ENCODE measurements around the gene SRBD1.

Gene SRBD1

DNA sequence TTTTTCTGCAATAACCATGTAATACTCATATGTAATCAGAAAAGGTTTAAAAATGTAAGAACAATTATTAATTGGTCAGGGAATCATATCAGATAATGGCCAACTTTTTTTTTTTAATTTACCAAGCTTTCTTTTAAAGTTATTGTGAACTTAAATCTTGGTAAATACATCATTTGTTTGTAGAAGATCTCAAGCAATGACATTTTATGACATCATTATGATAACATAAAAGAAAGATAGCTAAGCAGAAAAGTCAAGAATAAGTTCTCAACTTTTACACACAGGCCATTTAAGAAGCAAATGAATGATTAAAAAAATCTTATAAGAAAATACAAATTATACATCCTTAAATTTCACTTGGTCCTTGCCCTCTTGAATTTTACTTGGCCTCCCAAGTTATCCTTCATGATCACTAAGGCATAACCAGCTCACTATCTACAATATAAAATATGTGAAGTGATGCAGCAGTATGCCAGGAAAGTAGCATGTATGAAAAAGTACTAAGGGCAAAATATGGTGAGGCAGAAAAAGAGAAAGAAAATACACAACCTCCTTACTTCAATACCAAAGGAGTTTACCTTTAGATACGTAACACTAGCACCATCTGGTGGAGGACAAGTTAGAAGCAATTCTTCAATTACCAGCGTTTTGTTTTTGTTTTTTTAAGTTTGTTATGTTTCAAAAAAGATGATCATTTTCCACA is 116.6 kb downstream of the SRBD1 start:
- no peaks in the 10 kb centered on the region for H3K9me3 ChIP-seq (ENCODE audit: insufficient read depth, low read depth, low read length)
- no peak overlapping the region for H3K4me3 ChIP-seq (ENCODE audit: low read length)
- no peaks in the 10 kb centered on the region for H3K27me3 ChIP-seq (ENCODE audit: insufficient read depth, low read length)
- no peaks in the 10 kb centered on the region for H3K36me3 ChIP-seq (ENCODE audit: insufficient read depth, low read length)
- H3K9ac ChIP-seq (ENCODE audit: low read depth, low read length), result no peak overlapping the region
- no CpG with 5 or more reads among the region's 2 CpGs for WGBS
- no peak overlapping the region for H3K27ac ChIP-seq (ENCODE audit: low read depth, low read length)
- peaks cover 6% of the 10 kb centered on the region; the same call in 1 of the 2 replicates for H3K4me1 ChIP-seq (ENCODE audit: insufficient read depth, low read length)

DNA sequence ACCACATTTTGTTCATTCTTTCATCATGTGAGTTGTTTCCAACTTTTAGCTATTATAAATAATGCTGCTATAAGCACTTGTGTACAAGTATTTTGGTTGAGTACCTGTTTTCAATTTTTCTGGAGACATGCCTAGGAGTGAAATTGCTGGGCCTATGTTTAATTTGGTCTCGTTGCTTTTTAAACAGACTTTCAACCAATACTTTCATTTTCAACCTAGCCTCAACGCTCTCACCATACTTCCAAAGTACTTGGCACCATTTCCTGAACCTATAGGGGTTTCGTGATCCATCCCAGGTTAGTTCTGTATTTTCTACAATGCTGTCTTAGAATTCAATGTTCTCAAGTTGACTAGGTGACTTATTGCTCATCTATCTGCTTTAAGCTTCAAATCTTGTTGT is 126.1 kb downstream of the SRBD1 start:
- Histone ChIP-seq H3K27ac (ENCODE audit: low read depth, low read length) (no peak overlapping the region), H3K9me3 (ENCODE audit: insufficient read depth, low read depth, low read length) (no peaks in the 10 kb centered on the region), H3K36me3 (ENCODE audit: insufficient read depth, low read length) (peaks cover 7% of the 10 kb centered on the region), H3K27me3 (ENCODE audit: insufficient read depth, low read length) (no peaks in the 10 kb centered on the region), H3K4me3 (ENCODE audit: low read length) (no peak overlapping the region), H3K4me1 (ENCODE audit: insufficient read depth, low read length) (no peaks in the 10 kb centered on the region), H3K9ac (ENCODE audit: low read depth, low read length) (no peak overlapping the region)
- WGBS, result 96% methylated on average over 3 of the region's 3 CpGs

DNA sequence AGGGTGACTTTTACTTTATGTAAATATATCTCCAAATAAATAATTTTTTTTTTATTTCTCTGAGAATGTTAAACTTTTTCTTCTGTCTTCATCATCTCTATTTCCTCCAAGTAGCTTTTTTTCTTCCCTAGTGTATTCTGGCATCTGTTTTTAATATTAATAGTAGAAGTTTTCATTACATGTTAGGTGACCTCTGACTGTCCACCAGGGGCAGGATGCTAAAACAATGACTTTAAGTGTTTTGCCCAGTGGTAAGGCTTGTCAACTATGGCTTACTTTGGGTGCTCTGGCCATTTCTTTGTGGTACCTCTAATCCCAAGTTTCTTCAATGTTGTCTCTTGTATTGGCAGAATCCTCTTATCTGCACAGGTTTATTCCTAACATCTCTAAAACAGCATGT is 127.1 kb downstream of the SRBD1 start:
- no peaks in the 10 kb centered on the region for H3K4me1 ChIP-seq (ENCODE audit: insufficient read depth, low read length)
- no peak overlapping the region for H3K4me3 ChIP-seq (ENCODE audit: low read length)
- no peak overlapping the region for H3K27ac ChIP-seq (ENCODE audit: low read depth, low read length)
- H3K27me3 ChIP-seq (ENCODE audit: insufficient read depth, low read length), result no peaks in the 10 kb centered on the region
- peaks cover 7% of the 10 kb centered on the region for H3K36me3 ChIP-seq (ENCODE audit: insufficient read depth, low read length)
- no peak overlapping the region for H3K9ac ChIP-seq (ENCODE audit: low read depth, low read length)
- H3K9me3 ChIP-seq (ENCODE audit: insufficient read depth, low read depth, low read length), result no peaks in the 10 kb centered on the region

DNA sequence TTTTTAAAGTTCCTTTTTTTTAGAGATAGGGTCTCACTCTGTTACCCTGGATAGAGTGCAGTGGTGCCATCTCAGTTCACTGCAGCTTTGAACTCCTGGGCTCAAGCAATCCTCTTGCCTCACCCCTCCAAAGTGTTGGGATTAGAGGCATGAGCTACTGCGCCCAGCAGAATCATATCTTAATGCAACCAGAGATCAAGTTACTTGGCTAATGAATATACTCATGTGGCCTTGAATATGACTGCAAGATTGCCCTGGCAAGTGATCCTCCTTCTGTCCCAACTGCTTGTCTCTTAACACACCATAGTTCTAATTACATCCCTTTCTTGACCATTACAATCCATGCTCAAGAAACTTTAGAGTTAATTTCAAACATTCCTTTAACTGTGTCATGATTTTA is 133.5 kb downstream of the SRBD1 start:
- Histone ChIP-seq H3K36me3 (ENCODE audit: insufficient read depth, low read length) (peaks cover 9% of the 10 kb centered on the region; the same call in 1 of the 2 replicates), H3K27ac (ENCODE audit: low read depth, low read length) (no peak overlapping the region), H3K9ac (ENCODE audit: low read depth, low read length) (no peak overlapping the region), H3K4me1 (ENCODE audit: insufficient read depth, low read length) (no peaks in the 10 kb centered on the region), H3K9me3 (ENCODE audit: insufficient read depth, low read depth, low read length) (no peaks in the 10 kb centered on the region), H3K4me3 (ENCODE audit: low read length) (no peak overlapping the region), H3K27me3 (ENCODE audit: insufficient read depth, low read length) (no peaks in the 10 kb centered on the region)
- WGBS, result 95% methylated on average over 1 of the region's 1 CpG

DNA sequence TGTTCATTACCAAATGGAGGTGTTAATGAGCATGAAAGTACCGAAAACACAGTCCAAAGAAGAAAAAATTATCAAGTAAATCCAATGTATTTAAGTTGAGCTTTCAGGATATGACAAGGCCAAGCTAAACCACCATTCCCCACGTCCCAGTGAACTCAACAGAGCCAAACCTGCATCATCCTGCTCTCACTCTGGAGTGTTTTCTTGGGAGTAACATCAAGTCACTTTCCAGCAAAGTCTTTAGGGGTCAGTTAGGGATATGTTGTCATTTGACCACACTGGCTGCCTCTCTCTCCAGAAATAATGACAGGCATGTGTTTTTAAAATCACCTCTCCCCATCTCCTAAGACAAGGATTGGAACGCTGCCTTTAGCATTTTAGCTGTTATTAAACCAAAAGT is 140.5 kb downstream of the SRBD1 start:
- no peak overlapping the region for H3K27ac ChIP-seq (ENCODE audit: low read depth, low read length)
- H3K9me3 ChIP-seq (ENCODE audit: insufficient read depth, low read depth, low read length), result no peaks in the 10 kb centered on the region
- peaks cover 31% of the 10 kb centered on the region for H3K4me1 ChIP-seq (ENCODE audit: insufficient read depth, low read length)
- no peak overlapping the region for H3K4me3 ChIP-seq (ENCODE audit: low read length)
- H3K36me3 ChIP-seq (ENCODE audit: insufficient read depth, low read length), result no peaks in the 10 kb centered on the region
- H3K27me3 ChIP-seq (ENCODE audit: insufficient read depth, low read length), result no peaks in the 10 kb centered on the region
- no peak overlapping the region for H3K9ac ChIP-seq (ENCODE audit: low read depth, low read length)
- 90% methylated on average over 1 of the region's 3 CpGs for WGBS

DNA sequence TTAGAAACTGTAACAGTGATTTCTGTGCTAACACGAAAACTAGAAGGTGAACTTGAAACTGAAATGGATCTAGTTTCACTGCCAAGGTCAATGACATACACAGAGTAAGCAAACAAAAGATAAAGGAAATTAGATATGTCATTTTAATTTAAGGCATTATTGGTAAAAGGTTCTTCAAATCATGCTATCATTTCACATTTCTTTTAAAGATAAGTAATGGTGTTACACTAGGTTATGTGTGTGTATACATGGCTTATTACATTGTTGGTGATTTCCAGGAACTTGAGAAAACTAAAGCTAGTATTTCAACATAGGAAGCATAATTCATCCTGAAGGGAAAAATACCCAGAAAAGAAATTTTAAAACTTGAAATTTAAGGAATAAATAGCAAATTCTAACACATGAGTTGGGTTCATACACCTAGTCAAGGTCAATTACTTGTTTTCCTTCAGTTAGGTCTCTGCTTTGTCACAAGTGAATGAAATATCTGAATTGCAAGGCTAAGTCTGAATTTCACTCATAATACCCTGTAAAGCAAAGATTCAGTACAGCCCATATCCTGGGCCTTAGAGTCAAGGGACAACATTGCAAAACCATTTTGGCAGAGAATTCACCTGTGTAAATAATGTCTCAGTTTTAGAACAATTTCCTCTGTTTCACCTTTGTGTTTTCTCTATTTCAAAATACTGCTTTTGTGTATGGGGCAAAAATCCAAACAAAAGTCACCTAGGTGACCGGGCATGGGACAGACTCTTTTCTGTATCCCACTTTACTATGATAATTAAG is 141.6 kb downstream of the SRBD1 start:
- 89% methylated on average over 1 of the region's 2 CpGs for WGBS
- Histone ChIP-seq H3K36me3 (ENCODE audit: insufficient read depth, low read length) (no peaks in the 10 kb centered on the region), H3K9me3 (ENCODE audit: insufficient read depth, low read depth, low read length) (no peaks in the 10 kb centered on the region), H3K27ac (ENCODE audit: low read depth, low read length) (no peak overlapping the region), H3K4me1 (ENCODE audit: insufficient read depth, low read length) (peaks cover 41% of the 10 kb centered on the region), H3K27me3 (ENCODE audit: insufficient read depth, low read length) (no peaks in the 10 kb centered on the region), H3K9ac (ENCODE audit: low read depth, low read length) (no peak overlapping the region), H3K4me3 (ENCODE audit: low read length) (no peak overlapping the region)

DNA sequence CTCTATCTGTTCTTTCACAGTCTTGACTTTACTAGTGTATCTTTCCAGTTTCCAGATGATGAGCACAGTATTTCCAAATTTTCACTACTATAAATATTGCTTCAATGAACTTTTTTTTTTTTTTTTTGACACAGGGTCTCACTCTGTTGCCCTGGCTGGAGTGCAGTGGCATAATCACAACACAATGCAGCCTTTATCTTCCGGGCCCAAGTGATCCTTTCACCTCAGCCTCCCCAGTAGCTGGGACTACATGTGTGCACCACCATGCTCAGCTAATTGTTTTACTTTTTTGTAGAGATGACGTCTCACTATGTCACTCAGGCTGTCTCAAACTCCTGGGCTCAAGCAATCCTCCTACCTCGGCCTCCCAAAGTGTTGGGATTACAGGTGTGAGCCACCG is 142.8 kb downstream of the SRBD1 start:
- no peak overlapping the region for H3K9ac ChIP-seq (ENCODE audit: low read depth, low read length)
- no peak overlapping the region for H3K27ac ChIP-seq (ENCODE audit: low read depth, low read length)
- peaks cover 52% of the 10 kb centered on the region for H3K4me1 ChIP-seq (ENCODE audit: insufficient read depth, low read length)
- H3K27me3 ChIP-seq (ENCODE audit: insufficient read depth, low read length), result no peaks in the 10 kb centered on the region
- WGBS, result 97% methylated on average over 4 of the region's 4 CpGs
- no peaks in the 10 kb centered on the region for H3K9me3 ChIP-seq (ENCODE audit: insufficient read depth, low read depth, low read length)
- H3K36me3 ChIP-seq (ENCODE audit: insufficient read depth, low read length), result no peaks in the 10 kb centered on the region
- H3K4me3 ChIP-seq (ENCODE audit: low read length), result no peak overlapping the region

DNA sequence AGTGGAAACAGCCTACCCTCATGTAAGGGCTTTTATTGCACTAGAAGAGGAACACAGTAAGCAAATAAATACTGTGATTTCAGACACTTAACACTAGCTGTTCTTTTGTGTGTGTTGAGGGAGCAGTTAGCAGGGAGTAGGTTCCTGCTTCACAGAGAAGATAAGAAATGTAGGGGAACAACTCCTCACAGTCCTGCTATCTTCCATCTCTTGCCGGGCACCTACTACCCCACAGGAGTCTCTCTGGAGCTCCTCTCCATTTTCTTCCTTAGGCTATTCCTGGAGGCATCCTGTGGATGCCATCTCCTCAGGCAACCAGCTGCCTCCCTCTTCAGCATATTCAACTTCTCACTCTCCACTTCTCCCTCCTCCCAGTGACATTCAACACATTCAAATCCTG is 145.0 kb downstream of the SRBD1 start:
- Histone ChIP-seq H3K9me3 (ENCODE audit: insufficient read depth, low read depth, low read length) (no peaks in the 10 kb centered on the region), H3K27me3 (ENCODE audit: insufficient read depth, low read length) (no peaks in the 10 kb centered on the region), H3K4me1 (ENCODE audit: insufficient read depth, low read length) (peaks cover 52% of the 10 kb centered on the region), H3K36me3 (ENCODE audit: insufficient read depth, low read length) (no peaks in the 10 kb centered on the region), H3K27ac (ENCODE audit: low read depth, low read length) (peak overlapping the region; percentile 8; the same call in 1 of the 2 replicates), H3K4me3 (ENCODE audit: low read length) (no peak overlapping the region), H3K9ac (ENCODE audit: low read depth, low read length) (no peak overlapping the region)
- WGBS, result 35% methylated on average over 1 of the region's 1 CpG

DNA sequence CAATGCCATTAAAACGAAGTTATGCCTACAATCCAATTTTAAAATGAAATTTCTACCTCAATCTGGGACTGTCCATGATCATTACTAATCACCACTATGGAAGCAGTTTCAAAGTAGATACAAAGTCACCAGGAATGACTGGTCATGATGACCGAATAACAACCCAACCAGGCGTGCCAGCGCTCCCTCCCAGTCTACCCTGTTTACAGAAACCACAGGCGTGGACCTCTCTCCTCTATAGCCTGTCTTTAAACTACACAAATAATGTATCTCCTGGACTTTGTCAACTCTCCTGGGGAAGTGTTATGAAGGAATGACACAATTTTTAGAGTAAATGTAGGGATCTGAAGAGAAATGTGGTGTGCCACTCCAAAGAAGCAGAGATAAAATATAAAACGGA is 150.2 kb downstream of the SRBD1 start:
- H3K9ac ChIP-seq (ENCODE audit: low read depth, low read length), result no peak overlapping the region
- no peak overlapping the region for H3K4me3 ChIP-seq (ENCODE audit: low read length)
- H3K27me3 ChIP-seq (ENCODE audit: insufficient read depth, low read length), result no peaks in the 10 kb centered on the region
- H3K4me1 ChIP-seq (ENCODE audit: insufficient read depth, low read length), result peaks cover 38% of the 10 kb centered on the region
- 94% methylated on average over 6 of the region's 6 CpGs for WGBS
- no peaks in the 10 kb centered on the region for H3K9me3 ChIP-seq (ENCODE audit: insufficient read depth, low read depth, low read length)
- no peak overlapping the region for H3K27ac ChIP-seq (ENCODE audit: low read depth, low read length)
- H3K36me3 ChIP-seq (ENCODE audit: insufficient read depth, low read length), result no peaks in the 10 kb centered on the region

DNA sequence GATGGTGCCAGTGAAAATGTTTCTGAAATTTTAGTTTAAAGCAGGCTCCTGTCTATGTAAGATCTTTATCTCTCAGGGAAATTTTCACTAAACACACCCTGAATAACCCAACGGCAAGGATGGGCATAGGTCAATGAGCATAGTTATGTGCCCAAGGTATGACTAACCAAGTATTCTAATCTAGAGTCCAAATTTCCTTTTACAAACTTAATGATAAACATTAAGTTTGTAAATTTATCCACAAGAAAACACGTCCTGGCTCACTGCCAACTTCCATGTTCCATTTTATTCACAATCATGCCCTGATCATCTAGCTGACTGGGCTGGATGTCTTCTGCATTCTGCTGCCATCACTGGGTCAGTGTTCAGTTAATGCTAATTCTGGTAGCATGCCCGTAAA is 151.2 kb downstream of the SRBD1 start:
- no peak overlapping the region for H3K4me3 ChIP-seq (ENCODE audit: low read length)
- H3K27ac ChIP-seq (ENCODE audit: low read depth, low read length), result no peak overlapping the region
- H3K9ac ChIP-seq (ENCODE audit: low read depth, low read length), result no peak overlapping the region
- H3K27me3 ChIP-seq (ENCODE audit: insufficient read depth, low read length), result no peaks in the 10 kb centered on the region
- H3K4me1 ChIP-seq (ENCODE audit: insufficient read depth, low read length), result peaks cover 28% of the 10 kb centered on the region
- no peaks in the 10 kb centered on the region for H3K36me3 ChIP-seq (ENCODE audit: insufficient read depth, low read length)
- 96% methylated on average over 3 of the region's 3 CpGs for WGBS
- no peaks in the 10 kb centered on the region for H3K9me3 ChIP-seq (ENCODE audit: insufficient read depth, low read depth, low read length)

DNA sequence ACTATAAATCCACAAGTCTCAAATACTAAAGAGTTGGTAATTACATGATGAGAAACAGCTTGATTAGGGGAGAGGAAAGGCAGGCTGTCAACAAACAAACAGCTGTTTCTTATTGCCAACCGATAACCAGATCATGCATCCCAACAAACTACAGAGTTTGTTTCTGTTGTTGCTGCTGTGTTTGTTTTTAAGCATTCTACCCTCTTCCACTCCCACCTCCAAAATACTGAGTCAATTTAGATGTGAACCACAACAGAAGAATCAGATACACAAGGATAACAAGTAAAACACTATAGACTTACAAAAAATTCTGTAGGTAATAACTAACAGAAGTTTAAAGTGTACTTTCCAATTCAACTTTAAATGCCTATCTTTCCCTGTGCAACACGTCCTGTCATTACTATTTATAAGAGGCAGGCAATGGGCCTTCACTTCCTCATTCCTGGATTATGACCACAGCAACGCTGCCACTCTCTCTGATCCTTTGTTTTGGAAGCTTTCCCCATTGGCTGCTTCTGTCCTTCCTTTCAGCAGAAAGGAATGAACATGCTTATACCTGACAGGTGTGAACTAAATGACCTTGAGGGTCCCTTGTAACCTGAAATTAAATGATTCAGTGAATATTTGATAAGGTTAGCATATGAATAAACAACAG is 152.0 kb downstream of the SRBD1 start:
- Histone ChIP-seq H3K36me3 (ENCODE audit: insufficient read depth, low read length) (no peaks in the 10 kb centered on the region), H3K4me3 (ENCODE audit: low read length) (no peak overlapping the region), H3K4me1 (ENCODE audit: insufficient read depth, low read length) (peaks cover 20% of the 10 kb centered on the region), H3K9me3 (ENCODE audit: insufficient read depth, low read depth, low read length) (no peaks in the 10 kb centered on the region), H3K27me3 (ENCODE audit: insufficient read depth, low read length) (no peaks in the 10 kb centered on the region), H3K9ac (ENCODE audit: low read depth, low read length) (no peak overlapping the region), H3K27ac (ENCODE audit: low read depth, low read length) (no peak overlapping the region)
- 47% methylated on average over 2 of the region's 3 CpGs for WGBS
